ENCODE measurements around the gene NMBR.

DNA sequence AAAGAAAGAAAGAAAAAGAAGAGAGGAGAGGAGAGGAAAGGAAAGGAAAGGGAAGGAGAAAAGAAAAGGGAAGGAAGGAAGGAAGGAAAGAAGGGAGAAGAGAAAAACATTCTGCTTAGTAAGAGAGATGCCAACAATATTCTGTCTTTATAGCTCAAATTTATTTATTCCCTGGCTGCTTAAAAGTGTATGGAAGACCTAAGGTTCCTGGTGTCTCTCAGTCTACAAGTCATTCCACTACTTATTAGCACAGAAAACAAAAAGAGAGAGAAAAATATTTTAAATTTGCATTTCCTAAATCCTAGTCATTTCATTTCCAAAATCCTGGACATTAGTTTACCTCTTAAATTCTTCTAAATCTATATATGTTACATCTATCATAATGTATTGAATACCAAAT, 67.8 kb downstream of the NMBR start:
- TF ChIP-seq, protein P1, sequence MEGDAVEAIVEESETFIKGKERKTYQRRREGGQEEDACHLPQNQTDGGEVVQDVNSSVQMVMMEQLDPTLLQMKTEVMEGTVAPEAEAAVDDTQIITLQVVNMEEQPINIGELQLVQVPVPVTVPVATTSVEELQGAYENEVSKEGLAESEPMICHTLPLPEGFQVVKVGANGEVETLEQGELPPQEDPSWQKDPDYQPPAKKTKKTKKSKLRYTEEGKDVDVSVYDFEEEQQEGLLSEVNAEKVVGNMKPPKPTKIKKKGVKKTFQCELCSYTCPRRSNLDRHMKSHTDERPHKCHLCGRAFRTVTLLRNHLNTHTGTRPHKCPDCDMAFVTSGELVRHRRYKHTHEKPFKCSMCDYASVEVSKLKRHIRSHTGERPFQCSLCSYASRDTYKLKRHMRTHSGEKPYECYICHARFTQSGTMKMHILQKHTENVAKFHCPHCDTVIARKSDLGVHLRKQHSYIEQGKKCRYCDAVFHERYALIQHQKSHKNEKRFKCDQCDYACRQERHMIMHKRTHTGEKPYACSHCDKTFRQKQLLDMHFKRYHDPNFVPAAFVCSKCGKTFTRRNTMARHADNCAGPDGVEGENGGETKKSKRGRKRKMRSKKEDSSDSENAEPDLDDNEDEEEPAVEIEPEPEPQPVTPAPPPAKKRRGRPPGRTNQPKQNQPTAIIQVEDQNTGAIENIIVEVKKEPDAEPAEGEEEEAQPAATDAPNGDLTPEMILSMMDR (conservative IDR thresholded peaks at IDR 0.05) = no peak
- no peak for TF ChIP-seq EZH2 (IDR thresholded peaks at IDR 0.05; ENCODE audit: low read depth)
